Frontal cortex (tissue), 4 donors: ENCODE measurements around the gene ATRAID. TPM values are rescaled to one million over a fixed set of nuclear protein-coding genes. Genes with fewer than 3 reads are reported as not detected.

Experiments
- DNase-seq, 2 donors: peaks; one replicate each; pipeline ENCODE4 v3.0.0; 2012; ENCODE audit warnings: low spot score in 2 of 2
- FAIRE-seq: peaks from 2 replicates; lab custom pipeline; 2012; peaks lifted over from hg19 to GRCh38; lab: Jason Lieb, UNC
- total RNA-seq: library from RNA; depleted of rRNA; stranded (reverse); fragments of >200 nt; gene quantifications from one replicate; pipeline ENCODE4 v1.2.3, GENCODE V29; 2014
- donor health status: control.
- donor health status: control.
- donor health status: control.

ATRAID gene
- total RNA-seq, 1 donor from 2014 or later = 37.5 TPM

DNA sequence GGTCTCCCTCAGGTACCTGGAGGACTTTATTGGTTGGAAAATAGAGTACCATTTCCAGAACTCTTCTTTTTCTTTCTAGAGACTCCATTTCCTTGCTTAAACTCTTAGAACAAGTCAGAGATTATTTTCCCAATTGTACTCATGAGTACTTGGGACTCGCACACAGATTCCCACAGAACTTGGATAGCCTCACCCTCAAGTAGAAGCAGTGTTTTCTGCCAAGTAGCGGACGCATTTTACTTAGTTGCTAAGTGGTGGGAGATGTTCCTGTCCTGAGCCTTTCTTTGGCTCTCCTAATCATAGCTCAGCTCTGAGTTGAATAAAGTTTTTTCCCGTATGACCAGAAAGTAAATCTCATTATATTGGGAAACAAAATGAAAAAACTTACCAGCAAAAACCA, 33.8 kb downstream of the ATRAID start:
- DNase-seq (no peak), FAIRE-seq (no peak)

DNA sequence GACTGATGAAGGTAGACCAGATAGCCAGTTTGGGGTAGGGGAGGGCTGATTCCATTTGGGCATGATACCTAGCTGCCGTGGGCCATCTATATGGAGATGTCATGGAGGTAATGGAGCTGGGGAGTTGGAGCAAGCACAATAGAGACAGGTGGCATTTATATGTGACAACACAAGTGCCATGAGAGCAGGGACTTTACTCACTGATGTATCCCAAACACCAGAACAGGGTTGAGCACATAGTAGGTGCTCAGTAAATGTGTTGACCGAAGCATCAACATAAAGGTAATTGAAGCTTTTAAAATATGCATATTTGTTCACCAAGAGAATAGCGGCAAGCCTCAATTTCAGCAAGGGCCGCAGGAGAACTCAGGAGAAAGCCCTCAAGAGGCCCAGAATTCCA, 36.1 kb downstream of the ATRAID start:
- DNase-seq = no peak
- no peak for FAIRE-seq

DNA sequence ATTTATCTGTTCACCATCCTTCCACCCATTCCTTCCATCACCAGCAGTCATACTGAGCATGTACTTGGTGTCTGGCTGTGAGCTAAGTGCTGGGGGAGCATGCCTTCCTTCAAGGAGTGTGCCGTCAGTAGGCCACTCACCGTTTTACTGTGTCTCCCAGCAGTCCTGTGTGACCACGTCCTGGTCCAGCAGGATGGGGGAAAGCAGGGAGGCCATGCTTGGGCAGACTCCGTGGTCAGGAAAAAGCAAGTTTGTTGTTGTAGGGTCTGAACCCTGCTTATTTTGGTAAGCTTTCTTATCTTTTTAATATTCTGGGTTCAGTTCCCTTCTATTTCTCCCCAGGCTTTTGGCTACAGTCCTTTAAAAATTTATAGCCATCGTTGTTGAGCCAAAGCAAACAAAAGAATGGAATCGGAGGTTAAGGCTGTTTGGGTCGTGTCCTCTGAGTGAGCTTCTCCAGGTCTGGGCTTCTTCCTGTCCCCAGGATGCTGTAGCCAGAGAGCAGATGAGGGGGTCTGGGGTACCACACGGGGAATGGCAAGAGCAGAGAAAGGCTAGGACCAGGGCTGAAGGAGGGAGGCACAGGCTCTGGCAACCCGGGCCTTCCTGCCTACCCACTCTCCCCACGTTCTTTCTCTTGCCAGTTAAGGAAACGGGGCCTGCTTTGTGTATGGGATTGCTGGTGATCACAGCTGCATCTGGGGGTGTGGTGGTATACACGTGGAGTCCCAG, 37.5 kb downstream of the ATRAID start:
- no peak for FAIRE-seq
- no peak for DNase-seq

DNA sequence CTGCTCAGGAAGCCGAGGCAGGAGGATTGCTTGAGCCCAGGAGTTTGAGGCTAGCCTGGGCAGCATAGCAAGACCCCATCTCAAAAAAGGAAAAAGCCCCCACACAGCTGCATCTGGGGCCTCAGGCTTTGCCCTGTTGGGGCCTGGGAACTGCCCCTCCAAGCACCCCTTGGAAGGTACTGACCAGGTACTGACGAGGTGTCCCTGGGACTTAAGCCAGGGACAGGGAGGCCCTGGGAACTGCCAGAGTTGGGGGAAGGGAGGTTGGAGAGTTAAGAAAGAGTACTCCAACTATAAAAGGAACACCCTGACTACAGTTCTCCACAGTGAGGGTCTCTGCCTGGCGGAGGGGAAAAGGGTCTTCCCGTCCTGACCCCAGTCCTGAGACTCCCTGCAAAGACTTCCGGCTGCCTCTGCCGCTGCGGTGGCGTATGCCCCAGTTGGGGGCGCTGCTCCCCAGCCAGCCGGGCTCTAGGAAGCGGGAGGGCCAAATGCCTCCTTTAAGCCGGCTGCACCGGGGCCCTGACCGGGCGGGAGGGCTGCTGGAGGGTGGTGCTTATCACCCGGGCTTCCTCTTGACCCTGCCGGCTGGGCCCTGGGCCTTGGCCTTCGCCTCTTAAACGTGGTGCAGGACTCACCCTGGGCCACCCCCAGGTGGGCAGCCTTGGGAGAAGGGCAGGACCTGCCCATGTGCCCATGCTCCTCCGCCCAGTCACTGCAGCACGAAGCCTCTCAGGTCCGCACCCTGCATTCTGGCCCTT, 38.2 kb downstream of the ATRAID start:
- DNase-seq (peak in 1 of 2 donors; percentile 60), FAIRE-seq (no peak)

DNA sequence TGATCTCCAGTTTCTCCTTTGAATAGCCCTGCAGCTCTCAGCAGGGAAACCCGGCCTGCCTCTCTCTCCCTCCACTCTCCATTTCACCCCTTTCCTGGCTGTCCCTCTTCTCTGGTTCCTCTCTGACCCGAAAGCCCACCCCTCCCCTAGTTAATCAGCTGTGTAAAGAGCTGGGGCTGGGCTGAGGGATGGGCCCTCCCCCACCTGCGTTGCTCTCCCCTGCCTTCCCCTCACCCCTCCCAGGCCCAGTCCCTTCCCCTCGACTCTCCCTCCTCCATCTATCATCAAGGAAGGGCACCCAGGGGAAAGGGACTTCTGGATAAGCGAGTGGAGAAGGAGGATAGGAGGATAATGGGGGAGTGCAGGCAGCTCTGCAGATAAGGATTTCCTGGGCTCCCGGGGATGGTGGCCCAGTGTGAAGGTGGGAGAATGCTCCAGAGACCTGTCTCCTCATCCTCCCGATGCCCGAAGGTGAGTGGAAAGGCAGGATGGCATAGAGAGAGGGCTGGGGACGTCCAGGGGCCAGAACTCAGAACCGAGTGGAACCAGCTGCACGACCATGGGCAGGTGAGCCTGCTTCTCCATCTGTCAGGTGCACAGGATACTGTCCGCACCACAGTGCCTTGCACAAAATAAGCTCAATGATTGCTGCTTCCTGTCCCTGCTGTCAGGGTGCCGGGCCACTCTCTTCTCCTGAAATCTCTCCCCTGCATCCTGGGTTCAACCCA, 39.0 kb downstream of the ATRAID start:
- no peak for DNase-seq
- no peak for FAIRE-seq

DNA sequence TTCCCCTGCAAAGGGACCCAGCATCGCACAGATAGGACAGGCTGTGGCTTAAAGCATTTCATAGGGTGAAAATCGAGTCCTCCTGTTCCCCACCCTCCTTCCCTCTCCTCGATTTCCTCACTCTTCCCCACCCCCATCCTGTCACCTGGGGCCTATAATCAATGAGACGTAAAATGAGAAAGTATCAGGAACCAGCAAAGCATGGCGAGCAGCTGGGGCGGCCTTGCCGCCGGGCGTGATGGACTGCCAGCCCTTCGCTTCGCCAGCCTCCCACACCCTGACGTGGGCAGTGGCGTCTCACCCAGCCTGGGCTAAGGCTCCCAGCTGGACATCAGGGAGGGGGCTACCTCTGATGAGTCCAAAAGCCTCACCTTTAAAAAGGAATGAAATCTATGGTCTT, 39.9 kb downstream of the ATRAID start:
- FAIRE-seq = no peak
- no peak for DNase-seq

DNA sequence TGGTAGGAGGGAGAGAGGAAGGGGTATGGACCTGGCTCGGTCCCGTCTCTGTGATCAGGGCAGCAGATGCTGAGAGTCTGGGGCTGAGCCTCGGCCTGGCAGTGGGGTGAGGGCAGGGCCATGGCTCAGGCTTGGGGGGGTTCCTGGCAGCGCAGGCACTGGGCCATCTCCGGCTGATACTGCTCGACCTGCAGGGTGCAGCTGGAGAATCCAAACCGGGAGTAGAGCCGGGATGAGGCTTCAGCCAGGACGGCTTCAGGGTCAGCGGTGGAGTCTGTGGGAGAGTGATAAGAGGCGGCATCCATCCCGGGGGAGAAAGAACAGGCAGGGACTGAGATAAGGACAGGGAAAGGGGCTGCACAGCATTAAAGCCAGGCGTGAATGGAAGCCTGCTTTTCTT, 43.3 kb downstream of the ATRAID start:
- DNase-seq = no peak
- FAIRE-seq = no peak

DNA sequence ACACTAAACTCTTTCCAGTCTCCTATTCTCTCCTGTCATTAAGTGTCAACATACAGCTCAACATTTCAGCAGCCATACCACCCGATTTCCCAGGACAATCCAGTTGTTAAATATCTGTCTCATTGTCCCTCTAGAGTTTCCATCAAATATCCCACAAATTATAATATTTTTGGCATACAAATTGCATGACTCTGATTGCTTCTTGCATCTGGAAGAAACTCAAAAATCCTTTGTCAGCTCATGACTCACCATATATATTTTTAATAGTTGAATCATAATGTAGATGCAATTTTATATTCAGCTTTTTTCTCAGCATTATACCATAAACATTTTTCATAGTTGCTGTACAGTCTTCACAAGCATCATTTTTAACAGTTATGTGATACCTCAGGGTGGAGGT, 43.8 kb downstream of the ATRAID start:
- no peak for DNase-seq
- no peak for FAIRE-seq

DNA sequence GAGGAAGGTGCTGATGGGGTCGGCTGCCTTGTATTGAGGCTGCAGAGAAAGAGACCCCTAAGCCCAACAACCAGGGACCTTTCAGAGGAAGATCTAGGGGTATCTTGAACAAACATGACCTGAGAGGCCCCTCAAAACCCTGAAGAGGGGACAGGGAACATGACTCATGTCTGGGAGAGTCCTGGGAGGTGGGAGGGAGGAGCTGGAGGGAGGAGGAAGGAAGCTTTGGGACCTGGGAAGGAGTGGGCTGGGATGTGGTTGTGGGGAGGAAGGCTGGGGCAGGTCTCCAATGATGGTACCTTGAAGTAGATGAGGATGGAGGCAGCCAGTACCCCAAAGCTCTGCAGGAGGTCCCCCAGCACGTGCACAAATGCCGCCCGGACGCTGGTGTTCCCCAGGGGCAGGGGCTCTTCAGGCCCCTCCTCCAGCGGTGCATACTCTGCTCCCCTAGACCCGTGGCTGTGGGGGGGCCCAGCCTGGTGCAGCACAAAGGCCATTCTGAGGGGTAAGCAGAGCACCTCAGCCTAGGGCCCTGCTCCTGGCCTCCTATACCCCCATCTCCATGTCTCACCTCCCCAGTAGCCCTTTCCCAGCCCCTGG, 45.1 kb downstream of the ATRAID start:
- DNase-seq = no peak
- FAIRE-seq = no peak

DNA sequence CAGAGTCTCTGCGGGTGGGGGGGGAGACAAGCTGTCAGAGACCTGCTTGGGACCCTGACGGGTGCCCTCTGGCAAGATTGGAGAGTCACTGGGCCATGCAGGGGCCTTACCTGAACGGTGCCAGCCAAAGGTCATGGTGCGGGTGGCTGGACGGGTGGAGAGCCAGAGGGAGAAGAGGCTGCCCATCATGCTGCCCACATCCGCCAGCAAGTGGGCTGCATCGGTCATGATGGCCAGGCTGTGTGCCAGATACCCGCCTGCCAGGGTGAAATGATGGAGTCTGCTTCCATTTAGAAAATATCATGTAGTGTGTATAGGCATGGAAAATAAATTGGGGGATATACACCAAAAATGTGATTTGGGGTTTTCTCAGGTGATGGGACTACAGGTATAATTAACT, 46.2 kb downstream of the ATRAID start:
- no peak for DNase-seq
- FAIRE-seq = no peak

DNA sequence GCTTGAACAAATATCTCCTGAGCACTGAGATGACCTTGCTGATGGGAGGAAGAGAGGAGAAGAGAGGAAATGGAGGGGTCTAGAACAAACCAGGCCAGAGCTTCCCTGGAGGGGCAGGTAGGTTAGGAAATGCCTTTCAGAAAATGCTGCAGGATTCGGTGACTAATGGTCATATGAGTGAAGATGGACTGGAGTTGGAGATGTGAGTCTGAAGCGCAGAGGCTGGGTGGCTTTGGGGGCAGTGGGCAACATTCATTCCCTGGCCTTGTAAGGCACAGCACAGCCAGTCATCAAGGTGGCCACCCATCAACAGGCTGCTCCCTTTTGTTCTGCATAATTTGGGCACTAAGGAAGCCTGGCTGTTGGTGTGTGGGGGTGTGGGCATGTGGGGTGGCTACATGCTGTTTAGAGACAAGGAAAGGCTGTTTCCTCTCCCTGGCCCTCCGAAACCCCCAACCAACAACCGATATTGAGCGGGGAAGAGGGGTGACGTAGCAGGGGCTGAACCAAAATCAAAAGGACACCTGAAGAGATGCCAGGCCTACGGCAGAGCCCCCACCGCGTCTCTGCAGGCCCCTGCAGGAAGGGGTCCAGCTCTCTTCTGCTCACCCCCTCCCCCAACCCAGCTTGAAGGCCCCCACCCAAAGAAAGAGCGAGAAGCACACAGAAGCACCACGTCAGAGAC, 49.5 kb downstream of the ATRAID start:
- no peak for DNase-seq
- FAIRE-seq = no peak

DNA sequence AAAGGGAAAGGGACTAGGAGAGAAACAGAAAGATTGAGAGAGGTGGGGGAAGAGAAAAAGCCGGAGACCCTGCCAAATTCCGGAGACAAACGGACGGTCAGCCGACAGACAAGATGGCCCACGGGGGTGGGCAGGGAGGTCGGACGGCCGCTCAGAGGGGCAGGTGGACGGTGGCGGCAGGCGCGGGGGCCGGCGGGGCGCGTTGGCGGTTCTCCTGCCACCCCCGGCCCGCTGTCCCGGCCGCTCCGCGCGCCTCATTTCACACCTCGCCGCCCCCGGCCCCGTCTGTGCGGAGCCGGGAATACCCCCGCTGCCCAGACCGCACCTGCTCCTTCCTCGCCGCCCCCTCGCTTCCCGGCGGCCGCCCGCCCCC, 50.1 kb downstream of the ATRAID start:
- FAIRE-seq (no peak), DNase-seq (peak in 1 of 2 donors; percentile 34)

DNA sequence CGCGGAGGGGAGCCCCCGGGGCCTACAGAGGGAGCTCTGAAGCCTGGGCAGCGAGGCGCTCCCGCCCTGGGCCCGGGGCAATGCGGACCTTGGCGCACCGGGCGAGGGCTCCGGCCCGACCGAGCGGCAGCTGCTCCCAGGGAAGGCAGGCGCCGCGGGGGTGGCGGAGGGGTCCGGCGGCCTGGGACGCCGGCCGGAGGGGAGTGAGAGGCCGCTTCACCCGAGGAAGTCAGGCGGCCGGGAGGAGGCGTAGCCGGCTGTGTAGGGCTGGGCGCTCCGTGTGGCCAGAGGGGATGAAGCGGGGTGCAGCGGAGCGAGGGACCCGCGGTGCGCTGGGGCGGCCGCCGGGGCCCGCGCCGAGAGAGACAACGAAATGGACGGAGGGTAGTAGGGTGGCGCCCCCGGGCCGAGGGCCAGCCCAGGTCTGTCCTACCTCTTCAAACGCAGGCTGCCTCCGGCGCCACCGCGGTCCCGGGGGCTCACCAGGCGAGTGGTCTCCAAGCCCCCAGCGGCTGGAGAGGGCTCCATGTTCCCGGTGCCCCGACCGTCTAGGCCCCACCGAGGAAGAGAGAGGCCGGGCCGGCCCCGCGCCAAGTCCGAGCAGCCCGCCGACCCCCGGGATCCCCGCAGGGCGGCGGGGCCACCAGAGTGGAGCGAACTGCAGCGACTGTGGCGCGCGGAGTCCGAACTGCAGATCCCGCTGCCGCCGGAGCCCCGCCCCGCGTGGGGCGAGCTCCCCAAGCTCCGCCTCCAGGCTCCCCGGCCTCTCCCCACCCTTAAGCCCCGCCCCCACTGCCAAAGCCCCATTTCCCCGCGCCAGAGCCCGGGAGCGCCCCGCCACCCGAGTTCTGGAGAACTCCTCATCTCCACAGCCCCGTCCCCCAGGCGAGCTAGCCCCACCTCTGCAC, 50.8 kb downstream of the ATRAID start, which contains the start of gene SLC30A3:
Gene SLC30A3 (minus strand): TSS at position 669 of the 908 bp plus-strand sequence. CDS start 141 bp downstream, at position 528.
- DNase-seq = peak; percentile 78 to 87
- FAIRE-seq = no peak

DNA sequence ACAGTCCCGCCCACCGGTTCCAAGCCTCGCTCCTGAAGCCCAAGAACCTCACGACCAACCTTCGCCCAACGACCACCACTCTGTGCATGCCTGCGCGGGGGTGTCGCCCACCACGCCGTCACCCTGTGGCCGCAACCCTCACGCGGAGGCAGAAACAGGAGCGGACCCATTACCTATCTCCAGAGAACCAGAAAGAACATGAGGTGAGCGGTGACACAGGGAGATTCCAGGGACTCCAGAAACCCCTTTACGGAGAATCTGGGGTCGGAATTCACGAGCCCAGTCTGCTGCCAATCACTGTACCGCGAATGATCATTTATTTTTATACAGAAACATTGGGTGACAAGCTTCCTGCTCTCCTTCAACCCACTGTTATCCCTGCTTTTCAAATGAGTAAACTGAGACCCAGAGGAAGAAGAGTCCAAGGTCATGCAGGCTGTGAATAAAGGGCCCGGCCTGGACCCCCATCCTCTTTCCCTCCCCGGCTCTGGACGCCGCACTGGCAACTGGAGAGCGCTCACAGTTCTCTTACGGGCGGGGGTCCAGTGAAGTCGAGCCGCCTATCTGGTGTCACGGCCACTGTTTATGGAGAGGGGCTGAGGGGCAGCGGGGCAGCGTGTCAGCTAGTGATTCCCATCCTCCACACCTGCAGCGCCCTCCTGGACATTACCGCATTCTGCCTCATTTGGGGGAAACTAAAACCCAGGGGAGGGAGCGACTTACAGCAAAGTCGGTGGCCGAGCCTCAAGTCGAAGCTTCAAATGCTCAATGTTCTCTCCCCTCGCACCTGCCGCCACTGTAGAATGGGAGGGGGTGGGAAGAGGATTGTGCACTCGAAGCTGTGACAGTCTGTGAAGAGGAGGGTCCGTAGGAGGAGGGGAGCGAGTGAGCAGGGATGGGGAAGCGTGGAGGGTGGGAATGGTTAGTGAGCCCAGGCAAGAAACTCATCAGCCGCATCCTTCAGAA, 51.7 kb downstream of the ATRAID start:
- DNase-seq (peak; percentile 34 to 52), FAIRE-seq (no peak)

DNA sequence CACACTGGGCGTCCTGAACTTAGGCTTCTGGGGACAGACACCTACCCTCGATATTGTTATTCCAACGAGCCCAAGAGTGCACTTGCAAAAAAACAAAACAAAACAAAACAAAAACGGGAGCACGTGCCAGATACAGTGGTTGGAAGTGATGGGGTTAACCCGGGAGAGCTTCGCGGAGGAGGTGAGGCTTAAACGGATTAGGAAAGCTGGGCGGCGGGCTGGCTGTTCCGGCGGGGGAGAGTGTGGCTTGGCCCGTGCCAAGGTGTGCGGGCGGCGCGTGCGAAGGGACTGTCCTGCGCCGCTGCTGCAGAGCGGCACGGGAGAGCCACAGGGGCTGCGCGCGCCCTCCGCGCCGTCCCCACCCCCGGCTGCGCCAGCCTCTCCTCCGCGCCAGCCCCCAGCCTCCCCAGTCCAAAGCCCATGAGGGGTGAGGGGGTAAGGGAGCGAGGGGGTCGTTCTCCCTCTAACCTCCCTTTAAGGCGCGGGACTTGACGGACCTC, 52.5 kb downstream of the ATRAID start:
- no peak for FAIRE-seq

DNA sequence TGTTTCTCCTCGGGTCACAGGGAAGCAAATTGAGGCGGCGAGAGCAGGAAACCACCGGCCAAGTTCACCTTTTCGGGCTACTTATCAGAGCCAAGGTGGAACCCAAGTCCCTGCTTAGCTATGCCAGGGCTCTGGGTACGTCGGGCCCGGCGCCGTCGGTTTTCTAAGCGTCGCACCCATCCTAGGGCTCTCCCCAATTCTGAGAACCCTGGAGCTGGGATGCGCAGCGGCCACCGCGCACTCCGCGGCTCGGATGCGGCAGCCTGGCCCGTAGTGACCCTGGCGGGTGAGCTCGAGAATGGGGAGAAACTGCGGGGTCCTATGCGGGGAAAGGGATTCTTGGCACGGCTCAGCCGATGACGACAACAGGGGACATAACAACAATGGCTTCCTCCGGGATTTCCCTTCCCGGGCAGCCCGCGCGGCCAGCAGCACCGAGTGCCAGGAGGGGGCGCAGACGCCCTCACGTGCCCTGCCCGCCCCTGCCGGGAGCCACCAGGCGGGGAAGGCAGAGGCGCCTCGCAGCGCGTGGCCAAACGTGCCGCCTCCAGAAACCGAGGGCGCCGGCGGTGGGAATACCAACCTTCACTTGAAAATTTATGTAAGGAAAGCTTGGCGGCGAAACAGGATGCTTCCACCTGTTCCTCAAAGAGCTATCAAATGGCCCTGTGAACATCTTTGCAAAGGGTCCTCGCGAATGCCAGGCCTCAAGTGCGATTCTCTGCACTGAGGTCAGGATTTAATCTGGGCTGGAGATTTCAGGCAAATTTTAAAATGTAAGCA, 53.1 kb downstream of the ATRAID start:
- FAIRE-seq = no peak
- peak; percentile 76 to 85 for DNase-seq

More for the DNA sequence above, 52.5 kb downstream of the ATRAID start:
- DNase-seq = peak in 1 of 2 donors; percentile 35

DNA sequence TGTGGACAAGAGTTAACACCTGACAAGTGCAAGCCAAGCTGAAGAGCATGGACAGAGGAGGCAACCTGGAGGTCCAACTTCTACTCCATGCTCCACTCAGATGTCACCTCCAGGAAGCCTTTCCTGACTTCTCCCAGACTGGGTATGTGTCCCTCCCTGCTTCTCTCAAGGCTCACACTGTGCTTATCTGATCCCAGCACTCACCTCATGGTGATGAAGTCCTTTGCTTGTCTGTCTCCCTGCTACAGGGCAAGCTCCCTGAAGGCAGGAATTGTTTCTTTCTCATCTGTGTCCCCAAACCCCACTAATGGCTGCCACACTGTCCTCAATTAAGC, 53.7 kb downstream of the ATRAID start:
- no peak for FAIRE-seq
- no peak for DNase-seq
